T-helper 1 cell treated with Interleukin-12 subunit alpha and Interleukin-12 subunit beta and Interleukin-4 antibody, amounts not matched to agents 30 μg/mL and 1 μg/mL, for 36 hours (primary cell): Measurements from ENCODE around the gene GALNT17.

ENCODE experiments used
- H3K27ac Mint-ChIP-seq: one replicate; pipeline ENCODE4 v1.8.0; 2021; ENCODE audit warnings: mild to moderate bottlenecking, mixed read lengths
- H3K27me3 Mint-ChIP-seq: one replicate; pipeline ENCODE4 v1.8.0; 2021; ENCODE audit warnings: low read depth, mixed read lengths
- H3K36me3 Mint-ChIP-seq: one replicate; pipeline ENCODE4 v1.8.0; 2021; ENCODE audit warnings: low read depth, mixed read lengths
- H3K4me1 Mint-ChIP-seq: one replicate; pipeline ENCODE4 v1.8.0; 2021; ENCODE audit warnings: low read depth, mixed read lengths
- H3K4me3 Mint-ChIP-seq: one replicate; pipeline ENCODE4 v1.8.0; 2021; ENCODE audit warnings: mild to moderate bottlenecking, moderate library complexity, mixed read lengths
- H3K9me3 Mint-ChIP-seq: one replicate; pipeline ENCODE4 v1.8.0; 2021; ENCODE audit warnings: mixed read lengths

Gene GALNT17

GRCh38 chr7:71364551-71364950 is 232.6 kb downstream of the GALNT17 start:
- Mint-ChIP-seq H3K36me3 (peaks cover 3% of the 10 kb centered on the region), H3K27me3 (no peaks in the 10 kb centered on the region), H3K4me3 (no peak overlapping the region), H3K27ac (no peak overlapping the region), H3K9me3 (peaks cover 59% of the 10 kb centered on the region), H3K4me1 (no peaks in the 10 kb centered on the region)

GRCh38 chr7:71372991-71373390 is 241.0 kb downstream of the GALNT17 start:
- Mint-ChIP-seq H3K9me3 (peaks cover 50% of the 10 kb centered on the region), H3K36me3 (peaks cover 3% of the 10 kb centered on the region), H3K27me3 (no peaks in the 10 kb centered on the region), H3K4me1 (no peaks in the 10 kb centered on the region), H3K4me3 (no peak overlapping the region), H3K27ac (no peak overlapping the region)

GRCh38 chr7:71377062-71377461 is 245.1 kb downstream of the GALNT17 start:
- Mint-ChIP-seq H3K4me3 (no peak overlapping the region), H3K4me1 (no peaks in the 10 kb centered on the region), H3K36me3 (peaks cover 1% of the 10 kb centered on the region), H3K27ac (no peak overlapping the region), H3K27me3 (no peaks in the 10 kb centered on the region), H3K9me3 (peaks cover 52% of the 10 kb centered on the region)

GRCh38 chr7:71377469-71377868 is 245.5 kb downstream of the GALNT17 start:
- Mint-ChIP-seq H3K9me3 (peaks cover 55% of the 10 kb centered on the region), H3K4me1 (no peaks in the 10 kb centered on the region)

GRCh38 chr7:71384094-71384493 is 252.2 kb downstream of the GALNT17 start:
- H3K4me1 Mint-ChIP-seq, result no peaks in the 10 kb centered on the region
- peaks cover 55% of the 10 kb centered on the region for H3K9me3 Mint-ChIP-seq
- no peaks in the 10 kb centered on the region for H3K27me3 Mint-ChIP-seq
- no peak overlapping the region for H3K4me3 Mint-ChIP-seq
- H3K27ac Mint-ChIP-seq, result no peak overlapping the region
- peaks cover 1% of the 10 kb centered on the region for H3K36me3 Mint-ChIP-seq

More at GRCh38 chr7:71377469-71377868, 245.5 kb downstream of the GALNT17 start:
- H3K27me3 Mint-ChIP-seq, result no peaks in the 10 kb centered on the region
- H3K4me3 Mint-ChIP-seq, result no peak overlapping the region
- H3K27ac Mint-ChIP-seq, result no peak overlapping the region
- H3K36me3 Mint-ChIP-seq, result peaks cover 1% of the 10 kb centered on the region

GRCh38 chr7:71385330-71385729 is 253.4 kb downstream of the GALNT17 start:
- Mint-ChIP-seq H3K27me3 (no peaks in the 10 kb centered on the region), H3K9me3 (peaks cover 51% of the 10 kb centered on the region), H3K4me3 (no peak overlapping the region), H3K36me3 (no peaks in the 10 kb centered on the region), H3K4me1 (no peaks in the 10 kb centered on the region), H3K27ac (no peak overlapping the region)

- Mint-ChIP-seq H3K27ac (no peak overlapping the region), H3K4me1 (no peaks in the 10 kb centered on the region), H3K4me3 (no peak overlapping the region), H3K36me3 (no peaks in the 10 kb centered on the region), H3K9me3 (peaks cover 56% of the 10 kb centered on the region), H3K27me3 (no peaks in the 10 kb centered on the region)
Observed at GRCh38 chr7:71386152-71386785, 254.3 kb downstream of the GALNT17 start.

- peaks cover 60% of the 10 kb centered on the region for H3K9me3 Mint-ChIP-seq
- H3K27me3 Mint-ChIP-seq, result no peaks in the 10 kb centered on the region
- no peak overlapping the region for H3K4me3 Mint-ChIP-seq
- no peak overlapping the region for H3K27ac Mint-ChIP-seq
- H3K4me1 Mint-ChIP-seq, result no peaks in the 10 kb centered on the region
- no peaks in the 10 kb centered on the region for H3K36me3 Mint-ChIP-seq
Observed at GRCh38 chr7:71388181-71388580, 256.2 kb downstream of the GALNT17 start.

- Mint-ChIP-seq H3K27ac (no peak overlapping the region), H3K9me3 (peaks cover 52% of the 10 kb centered on the region), H3K4me3 (no peak overlapping the region), H3K36me3 (no peaks in the 10 kb centered on the region), H3K27me3 (no peaks in the 10 kb centered on the region), H3K4me1 (no peaks in the 10 kb centered on the region)
Observed at GRCh38 chr7:71389976-71390375, 258.0 kb downstream of the GALNT17 start.

- no peaks in the 10 kb centered on the region for H3K36me3 Mint-ChIP-seq
- peaks cover 48% of the 10 kb centered on the region for H3K9me3 Mint-ChIP-seq
- H3K4me1 Mint-ChIP-seq, result no peaks in the 10 kb centered on the region
- H3K4me3 Mint-ChIP-seq, result no peak overlapping the region
- no peaks in the 10 kb centered on the region for H3K27me3 Mint-ChIP-seq
- H3K27ac Mint-ChIP-seq, result no peak overlapping the region
Observed at GRCh38 chr7:71393661-71394060, 261.7 kb downstream of the GALNT17 start.

- H3K9me3 Mint-ChIP-seq, result peaks cover 37% of the 10 kb centered on the region
Observed at GRCh38 chr7:71402684-71403083, 270.7 kb downstream of the GALNT17 start.

GRCh38 chr7:71403202-71403946 is 271.4 kb downstream of the GALNT17 start:
- Mint-ChIP-seq H3K4me3 (no peak overlapping the region), H3K9me3 (peaks cover 37% of the 10 kb centered on the region), H3K27ac (no peak overlapping the region), H3K36me3 (no peaks in the 10 kb centered on the region), H3K27me3 (no peaks in the 10 kb centered on the region), H3K4me1 (no peaks in the 10 kb centered on the region)

More at GRCh38 chr7:71402684-71403083, 270.7 kb downstream of the GALNT17 start:
- Mint-ChIP-seq H3K27me3 (no peaks in the 10 kb centered on the region), H3K36me3 (no peaks in the 10 kb centered on the region), H3K27ac (no peak overlapping the region), H3K4me3 (no peak overlapping the region), H3K4me1 (no peaks in the 10 kb centered on the region)

GRCh38 chr7:71404726-71405345 is 272.9 kb downstream of the GALNT17 start:
- Mint-ChIP-seq H3K4me3 (no peak overlapping the region), H3K27me3 (no peaks in the 10 kb centered on the region), H3K27ac (no peak overlapping the region), H3K36me3 (no peaks in the 10 kb centered on the region), H3K9me3 (peaks cover 39% of the 10 kb centered on the region), H3K4me1 (no peaks in the 10 kb centered on the region)

GRCh38 chr7:71408271-71408670 is 276.3 kb downstream of the GALNT17 start:
- Mint-ChIP-seq H3K27ac (no peak overlapping the region), H3K9me3 (peaks cover 44% of the 10 kb centered on the region), H3K27me3 (no peaks in the 10 kb centered on the region), H3K4me1 (no peaks in the 10 kb centered on the region), H3K36me3 (no peaks in the 10 kb centered on the region), H3K4me3 (no peak overlapping the region)
